Measurements from ENCODE around the gene RAB23.

DNA sequence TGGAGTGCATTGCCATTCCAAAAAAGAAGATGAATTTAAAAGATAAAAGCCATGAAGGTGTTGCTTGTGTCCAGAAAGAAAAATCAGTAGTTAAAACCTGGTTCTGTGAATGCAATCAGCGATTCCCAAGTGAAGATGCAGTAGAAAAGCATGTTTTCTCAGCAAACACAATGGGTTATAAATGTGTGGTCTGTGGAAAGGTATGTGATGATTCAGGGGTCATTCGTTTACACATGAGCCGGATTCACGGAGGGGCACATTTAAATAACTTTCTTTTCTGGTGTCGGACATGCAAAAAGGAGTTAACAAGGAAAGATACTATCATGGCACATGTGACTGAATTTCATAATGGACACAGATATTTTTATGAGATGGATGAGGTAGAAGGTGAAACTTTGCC is 74.7 kb downstream of the RAB23 start:
- no peak for TF ChIP-seq EZH2phosphoT487 (conservative IDR thresholded peaks at IDR 0.05; ENCODE audit: low read length)
- TF ChIP-seq, protein P1, sequence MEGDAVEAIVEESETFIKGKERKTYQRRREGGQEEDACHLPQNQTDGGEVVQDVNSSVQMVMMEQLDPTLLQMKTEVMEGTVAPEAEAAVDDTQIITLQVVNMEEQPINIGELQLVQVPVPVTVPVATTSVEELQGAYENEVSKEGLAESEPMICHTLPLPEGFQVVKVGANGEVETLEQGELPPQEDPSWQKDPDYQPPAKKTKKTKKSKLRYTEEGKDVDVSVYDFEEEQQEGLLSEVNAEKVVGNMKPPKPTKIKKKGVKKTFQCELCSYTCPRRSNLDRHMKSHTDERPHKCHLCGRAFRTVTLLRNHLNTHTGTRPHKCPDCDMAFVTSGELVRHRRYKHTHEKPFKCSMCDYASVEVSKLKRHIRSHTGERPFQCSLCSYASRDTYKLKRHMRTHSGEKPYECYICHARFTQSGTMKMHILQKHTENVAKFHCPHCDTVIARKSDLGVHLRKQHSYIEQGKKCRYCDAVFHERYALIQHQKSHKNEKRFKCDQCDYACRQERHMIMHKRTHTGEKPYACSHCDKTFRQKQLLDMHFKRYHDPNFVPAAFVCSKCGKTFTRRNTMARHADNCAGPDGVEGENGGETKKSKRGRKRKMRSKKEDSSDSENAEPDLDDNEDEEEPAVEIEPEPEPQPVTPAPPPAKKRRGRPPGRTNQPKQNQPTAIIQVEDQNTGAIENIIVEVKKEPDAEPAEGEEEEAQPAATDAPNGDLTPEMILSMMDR (IDR thresholded peaks at IDR 0.05; ENCODE audit: insufficient read depth, low read length, poor library complexity, severe bottlenecking), result no peak
